H1 (cell line): ENCODE results near the gene PRXL2B. TPM values are rescaled to one million over a fixed set of nuclear protein-coding genes. Genes with fewer than 3 reads are reported as not detected.

Experiments
- BCL11A ChIP-seq, 2 experiments: IDR thresholded peaks; one replicate each; pipeline ENCODE4 v1.6.1; 2011; ENCODE audit warnings: low read depth in 2 of 2, low read length in 2 of 2, mild to moderate bottlenecking in 2 of 2
- CHD2 ChIP-seq: IDR thresholded peaks from 2 replicates; pipeline ENCODE4 v1.6.1; 2012; ENCODE audit warnings: low read length, improper control_type of control experiment
- KDM5A ChIP-seq: fragments of 200-600 bp; IDR thresholded peaks from 2 replicates; pipeline ENCODE4 v1.7.1; 2012; ENCODE audit warnings: mild to moderate bottlenecking, low read length, inconsistent platforms, mixed read lengths
- PHF8 ChIP-seq: fragments of 200-600 bp; sonication (generic); conservative IDR thresholded peaks from 2 replicates; pipeline ENCODE4 v1.7.1; 2012; ENCODE audit warnings: low read depth, mild to moderate bottlenecking, inconsistent platforms, low read length, moderate library complexity
- POU5F1 ChIP-seq: IDR thresholded peaks from 2 replicates; pipeline ENCODE4 v1.6.1; 2011; ENCODE audit warnings: low read depth, mild to moderate bottlenecking, low read length, moderate library complexity
- ZNF274 ChIP-seq: IDR thresholded peaks from 2 replicates; pipeline ENCODE4 v1.7.0; 2012; ENCODE audit warnings: low read length, borderline replicate concordance; ENCODE audit errors: extremely low read depth
- polyA plus RNA-seq, 7 experiments: library from polyadenylated mRNA; depleted of rRNA in 3 of 7; stranded (reverse) in 5 of 7; unstranded in 2 of 7; fragments of >200 nt in 5 of 7; fragments of 200-250 nt in 2 of 7; gene quantifications; 1 replicate in 5 of 7; 2 replicates in 1 of 7; 4 replicates in 1 of 7; pipeline versions ENCODE4 v1.2.1 to v1.2.3, GENCODE V29; 2011 to 2013; ENCODE audit warnings: missing spikeins in 2 of 7, mixed read lengths in 2 of 7
- total RNA-seq: library from RNA; stranded (reverse); fragmentation: NEBNext Ultra II Directional; extraction: Animal tissue kit (Norgen Biotek cat#: 25700); gene quantifications from 2 replicates; pipeline ENCODE4 v1.2.1, GENCODE V29; 2021
- TF ChIP-seq, protein P1 (sequence below), 3 experiments: IDR thresholded peaks; 1 replicate in 2 of 3; 2 replicates in 1 of 3; pipeline versions ENCODE4 v1.5.1 to v1.6.1; 2011; ENCODE audit warnings: low read length in 3 of 3, mild to moderate bottlenecking in 3 of 3, inconsistent platforms in 2 of 3, low read depth in 1 of 3, moderate library complexity in 1 of 3; ENCODE audit not compliant: insufficient read depth in 1 of 3; ENCODE audit errors: control extremely low read depth in 1 of 3

PRXL2B gene
- total and polyA plus RNA-seq, 2 of the 8 experiments (the other 6 are each of a cell fraction or from before 2014, with no cell fraction given): 35.3 to 46.0 TPM

DNA sequence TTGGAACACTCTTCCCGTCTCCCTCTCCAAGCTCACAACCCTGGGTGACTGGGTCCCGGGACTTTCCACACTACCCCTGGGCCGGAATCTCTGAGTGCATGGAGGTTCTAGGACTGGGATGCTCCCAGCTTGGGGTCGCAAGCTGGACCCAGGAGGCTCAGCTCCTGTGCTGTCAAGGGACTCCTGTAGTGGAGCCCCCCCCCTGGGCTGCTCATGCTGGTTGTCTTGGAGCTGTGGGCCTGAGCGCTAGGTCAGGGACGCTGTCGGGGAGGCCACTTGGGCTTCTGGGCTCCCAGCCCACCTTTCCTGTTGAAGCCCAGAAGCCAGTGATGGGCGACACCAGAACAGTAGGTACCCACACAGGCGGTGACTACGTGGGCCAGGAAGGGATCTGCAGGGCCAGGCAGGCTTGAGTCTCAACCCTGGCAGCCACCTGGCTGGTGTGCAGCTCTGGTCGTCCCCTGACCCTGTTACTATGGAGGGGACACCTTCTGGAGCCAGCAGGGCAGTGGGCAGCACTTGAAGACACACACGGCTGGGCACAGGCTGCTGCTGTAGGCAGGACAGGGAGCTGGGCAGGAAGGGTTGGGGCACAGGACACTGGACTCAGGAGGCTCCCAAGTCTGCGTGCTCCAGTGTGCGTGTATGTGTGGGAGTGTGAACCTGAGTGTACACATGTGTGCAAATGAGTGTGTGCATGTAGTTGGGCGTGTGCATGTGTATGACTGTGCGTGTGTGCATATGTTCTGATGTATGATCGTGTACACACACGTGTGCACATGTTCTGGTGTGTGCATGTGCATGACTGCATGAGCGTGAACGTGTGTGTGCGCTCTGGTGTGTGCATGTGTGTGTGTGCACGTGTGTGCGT lies 43.3 kb downstream of the PRXL2B start (continued):
- no peak for TF ChIP-seq BCL11A (IDR thresholded peaks at IDR 0.05; ENCODE audit: low read depth in 2 of 2, low read length in 2 of 2)
- TF ChIP-seq, protein P1, sequence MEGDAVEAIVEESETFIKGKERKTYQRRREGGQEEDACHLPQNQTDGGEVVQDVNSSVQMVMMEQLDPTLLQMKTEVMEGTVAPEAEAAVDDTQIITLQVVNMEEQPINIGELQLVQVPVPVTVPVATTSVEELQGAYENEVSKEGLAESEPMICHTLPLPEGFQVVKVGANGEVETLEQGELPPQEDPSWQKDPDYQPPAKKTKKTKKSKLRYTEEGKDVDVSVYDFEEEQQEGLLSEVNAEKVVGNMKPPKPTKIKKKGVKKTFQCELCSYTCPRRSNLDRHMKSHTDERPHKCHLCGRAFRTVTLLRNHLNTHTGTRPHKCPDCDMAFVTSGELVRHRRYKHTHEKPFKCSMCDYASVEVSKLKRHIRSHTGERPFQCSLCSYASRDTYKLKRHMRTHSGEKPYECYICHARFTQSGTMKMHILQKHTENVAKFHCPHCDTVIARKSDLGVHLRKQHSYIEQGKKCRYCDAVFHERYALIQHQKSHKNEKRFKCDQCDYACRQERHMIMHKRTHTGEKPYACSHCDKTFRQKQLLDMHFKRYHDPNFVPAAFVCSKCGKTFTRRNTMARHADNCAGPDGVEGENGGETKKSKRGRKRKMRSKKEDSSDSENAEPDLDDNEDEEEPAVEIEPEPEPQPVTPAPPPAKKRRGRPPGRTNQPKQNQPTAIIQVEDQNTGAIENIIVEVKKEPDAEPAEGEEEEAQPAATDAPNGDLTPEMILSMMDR (IDR thresholded peaks at IDR 0.05; ENCODE audit: control extremely low read depth in 1 of 3, insufficient read depth in 1 of 3, low read depth in 1 of 3, low read length in 3 of 3): no peak
- TF ChIP-seq POU5F1: no peak
- TF ChIP-seq PHF8: no peak
- TF ChIP-seq CHD2: no peak
- TF ChIP-seq KDM5A: no peak
- TF ChIP-seq ZNF274: no peak
- TF ChIP-seq, all 59 proteins: peak for 0
